Measurements from ENCODE around the gene TFCP2.
A peak's percentile ranks its signal among the peaks of the same experiment; 100 is the strongest.

The TFCP2 gene

DNA sequence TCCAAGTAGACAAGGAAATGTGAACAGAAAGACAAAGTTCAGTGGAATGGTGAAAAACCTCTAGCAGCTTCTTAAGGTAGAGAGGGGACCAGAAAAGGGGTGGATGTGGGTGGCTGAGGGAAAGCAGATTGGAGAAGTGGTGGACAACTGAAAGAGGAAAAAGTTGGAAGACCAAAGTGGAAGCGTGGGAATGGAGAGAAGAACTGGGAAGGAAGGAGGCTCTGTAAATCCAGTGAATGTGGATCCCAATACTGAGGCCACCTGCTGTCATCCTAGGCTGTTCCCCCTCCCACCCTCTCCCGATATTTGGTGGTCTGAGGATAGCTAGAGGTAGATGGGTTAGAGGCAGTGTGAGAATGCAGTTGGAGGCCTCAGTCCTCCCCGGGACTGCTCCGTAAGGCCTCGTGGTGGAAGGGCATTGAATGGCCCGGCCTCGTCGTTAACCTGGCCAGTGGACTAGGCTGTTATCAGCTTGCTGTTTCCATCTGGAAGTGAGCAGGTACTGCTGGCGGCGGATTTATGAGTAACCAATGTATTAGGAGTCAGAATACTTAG, 45.7 kb upstream of the TFCP2 start:
- Histone ChIP-seq H3K9ac (peak overlapping the region; percentile 93), H3K27ac (peak overlapping the region; percentile 71), H3K4me1 (ENCODE audit: low read depth, poor library complexity, severe bottlenecking) (peaks cover 12% of the 10 kb centered on the region), H3K4me3 (IDR thresholded peaks at IDR 0.05; ENCODE audit: insufficient read depth, low read depth, low read length) (no peak overlapping the region), H3K79me2 (ENCODE audit: insufficient read depth, low read depth) (no peaks in the 10 kb centered on the region), H4K20me1 (ENCODE audit: insufficient read depth) (no peaks in the 10 kb centered on the region), H3K27me3 (ENCODE audit: insufficient read depth, low read depth) (no peaks in the 10 kb centered on the region), H3K36me3 (ENCODE audit: insufficient read depth) (no peaks in the 10 kb centered on the region), H2AFZ (ENCODE audit: low read depth) (peak overlapping the region; percentile 97), H3K4me2 (peak overlapping the region; percentile 96)
- TF ChIP-seq, protein P1, sequence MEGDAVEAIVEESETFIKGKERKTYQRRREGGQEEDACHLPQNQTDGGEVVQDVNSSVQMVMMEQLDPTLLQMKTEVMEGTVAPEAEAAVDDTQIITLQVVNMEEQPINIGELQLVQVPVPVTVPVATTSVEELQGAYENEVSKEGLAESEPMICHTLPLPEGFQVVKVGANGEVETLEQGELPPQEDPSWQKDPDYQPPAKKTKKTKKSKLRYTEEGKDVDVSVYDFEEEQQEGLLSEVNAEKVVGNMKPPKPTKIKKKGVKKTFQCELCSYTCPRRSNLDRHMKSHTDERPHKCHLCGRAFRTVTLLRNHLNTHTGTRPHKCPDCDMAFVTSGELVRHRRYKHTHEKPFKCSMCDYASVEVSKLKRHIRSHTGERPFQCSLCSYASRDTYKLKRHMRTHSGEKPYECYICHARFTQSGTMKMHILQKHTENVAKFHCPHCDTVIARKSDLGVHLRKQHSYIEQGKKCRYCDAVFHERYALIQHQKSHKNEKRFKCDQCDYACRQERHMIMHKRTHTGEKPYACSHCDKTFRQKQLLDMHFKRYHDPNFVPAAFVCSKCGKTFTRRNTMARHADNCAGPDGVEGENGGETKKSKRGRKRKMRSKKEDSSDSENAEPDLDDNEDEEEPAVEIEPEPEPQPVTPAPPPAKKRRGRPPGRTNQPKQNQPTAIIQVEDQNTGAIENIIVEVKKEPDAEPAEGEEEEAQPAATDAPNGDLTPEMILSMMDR (conservative IDR thresholded peaks at IDR 0.05; ENCODE audit: low read depth, low read length): no peak

DNA sequence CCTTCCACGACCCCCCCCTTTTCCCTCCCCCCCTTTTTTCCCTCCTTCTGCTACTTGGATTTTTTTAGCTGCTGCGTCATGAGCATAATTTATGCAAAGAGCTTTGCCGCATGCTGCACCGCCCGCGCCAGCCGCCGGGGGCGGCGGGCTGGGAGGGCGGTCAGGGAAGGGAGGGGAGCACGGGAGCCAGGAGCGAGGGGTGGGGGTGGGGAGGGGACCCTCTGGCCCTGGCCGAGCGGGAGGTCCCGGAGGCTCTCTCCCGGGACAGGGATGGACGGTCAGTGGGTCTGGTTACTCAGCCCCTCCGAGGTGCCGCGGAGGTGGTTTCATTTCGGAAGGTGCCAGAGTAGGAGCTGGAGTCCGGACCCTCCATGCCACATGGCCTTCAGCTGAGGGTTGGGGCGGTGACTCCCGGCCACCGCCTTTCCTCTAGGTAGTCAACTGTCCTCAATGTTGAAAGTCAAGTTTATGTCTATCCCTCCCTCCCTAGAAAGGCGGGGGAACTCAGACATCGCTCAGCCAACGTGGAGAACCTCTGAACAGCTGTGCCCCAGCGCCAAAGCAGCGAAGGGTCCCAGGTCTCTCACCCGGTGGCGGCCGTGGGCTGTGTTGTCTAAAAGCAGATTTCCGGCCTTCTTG, 45.2 kb upstream of the TFCP2 start, which contains the start of gene POU6F1:
TSS of gene POU6F1 (minus strand) at position 95 of the 639 bp plus-strand sequence. CDS start 11,226 bp downstream, outside the sequence.
- TF ChIP-seq, protein P1 (conservative IDR thresholded peaks at IDR 0.05; ENCODE audit: low read depth, low read length): peak; percentile 58
- no peaks in the 10 kb centered on the region for H3K27me3 ChIP-seq (ENCODE audit: insufficient read depth, low read depth)
- no peaks in the 10 kb centered on the region for H3K79me2 ChIP-seq (ENCODE audit: insufficient read depth, low read depth)
- peak within 1 kb of the TSS; percentile 96 for H3K4me2 ChIP-seq
- no peak within 1 kb of the TSS for H3K4me3 ChIP-seq (IDR thresholded peaks at IDR 0.05; ENCODE audit: insufficient read depth, low read depth, low read length)
- no peaks in the 10 kb centered on the region for H4K20me1 ChIP-seq (ENCODE audit: insufficient read depth)
- H3K9ac ChIP-seq: peak within 1 kb of the TSS; percentile 93
- H3K27ac ChIP-seq: peak within 1 kb of the TSS; percentile 71
- H2AFZ ChIP-seq (ENCODE audit: low read depth): peak within 1 kb of the TSS; percentile 97
- peaks cover 12% of the 10 kb centered on the region for H3K4me1 ChIP-seq (ENCODE audit: low read depth, poor library complexity, severe bottlenecking)
- H3K36me3 ChIP-seq (ENCODE audit: insufficient read depth): no peaks in the 10 kb centered on the region

DNA sequence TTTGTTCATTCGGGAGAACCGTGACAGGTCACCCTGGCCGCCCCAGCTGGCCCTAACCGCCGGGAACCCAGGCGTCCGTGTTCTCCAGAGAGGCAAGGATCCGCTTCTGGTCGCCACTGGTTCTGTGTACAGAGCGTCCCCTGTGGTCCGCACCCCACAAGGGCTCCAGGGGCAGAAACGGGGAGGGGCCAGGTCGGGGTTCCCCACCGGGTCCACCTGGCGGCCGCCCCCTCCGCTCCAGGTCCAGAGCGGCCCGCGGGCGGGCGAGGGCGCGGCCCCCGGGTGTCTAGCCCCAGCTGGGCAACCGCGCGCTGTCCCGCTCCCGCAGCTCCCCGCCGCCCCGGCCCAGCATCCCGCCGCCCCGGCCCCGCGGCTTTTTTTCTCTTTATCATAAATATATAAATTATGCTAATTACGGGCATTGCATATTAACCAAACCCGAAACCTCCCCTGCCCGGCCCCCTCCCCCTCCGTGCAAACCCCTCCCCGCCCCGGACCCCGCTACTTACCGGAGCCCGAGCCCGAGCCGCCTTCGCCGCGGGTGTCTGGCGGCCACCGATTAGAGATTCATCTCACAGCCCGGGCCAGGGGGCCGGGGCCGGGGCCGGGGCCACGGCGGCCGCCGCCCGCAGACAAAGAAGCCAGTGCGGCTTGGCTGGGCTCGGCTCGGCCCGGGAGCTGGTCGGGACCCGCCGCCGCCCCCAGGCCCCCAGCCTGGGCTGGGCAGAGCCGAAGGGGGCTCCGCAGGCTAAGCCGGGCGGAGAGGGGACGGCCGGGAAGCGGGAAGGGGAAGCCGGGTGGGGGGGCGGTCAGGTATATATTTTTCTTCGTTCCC, 44.4 kb upstream of the TFCP2 start:
- peak overlapping the region; percentile 97 for H2AFZ ChIP-seq (ENCODE audit: low read depth)
- peaks cover 12% of the 10 kb centered on the region for H3K4me1 ChIP-seq (ENCODE audit: low read depth, poor library complexity, severe bottlenecking)
- no peaks in the 10 kb centered on the region for H4K20me1 ChIP-seq (ENCODE audit: insufficient read depth)
- no peak overlapping the region for H3K4me3 ChIP-seq (IDR thresholded peaks at IDR 0.05; ENCODE audit: insufficient read depth, low read depth, low read length)
- H3K9ac ChIP-seq: peak overlapping the region; percentile 93
- peak overlapping the region; percentile 71 for H3K27ac ChIP-seq
- no peaks in the 10 kb centered on the region for H3K79me2 ChIP-seq (ENCODE audit: insufficient read depth, low read depth)
- no peaks in the 10 kb centered on the region for H3K36me3 ChIP-seq (ENCODE audit: insufficient read depth)
- TF ChIP-seq, protein P1 (conservative IDR thresholded peaks at IDR 0.05; ENCODE audit: low read depth, low read length): no peak
- H3K27me3 ChIP-seq (ENCODE audit: insufficient read depth, low read depth): no peaks in the 10 kb centered on the region
- peak overlapping the region; percentile 96 for H3K4me2 ChIP-seq

DNA sequence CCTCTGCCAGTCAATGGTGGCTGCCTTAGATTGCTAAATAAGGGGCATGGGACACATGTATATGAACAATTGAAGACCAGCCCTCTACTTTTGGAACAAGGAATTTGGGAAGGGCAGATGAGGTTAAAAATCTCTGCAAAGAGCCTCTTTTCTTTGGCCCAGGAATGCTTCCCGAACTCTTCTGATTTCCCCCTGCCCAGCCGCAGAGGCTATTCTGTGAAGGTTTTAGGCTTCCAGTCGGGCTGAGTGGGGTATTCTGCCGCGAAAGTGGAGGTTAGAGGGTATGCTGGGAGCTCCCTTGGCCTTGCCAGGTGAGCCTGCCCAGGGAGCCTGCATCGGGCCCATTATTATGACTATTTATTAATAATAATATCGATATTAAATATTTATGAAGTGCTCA, 43.7 kb upstream of the TFCP2 start:
- H4K20me1 ChIP-seq (ENCODE audit: insufficient read depth): no peaks in the 10 kb centered on the region
- H3K27ac ChIP-seq: no peak overlapping the region
- H3K9ac ChIP-seq: no peak overlapping the region
- no peak overlapping the region for H3K4me3 ChIP-seq (IDR thresholded peaks at IDR 0.05; ENCODE audit: insufficient read depth, low read depth, low read length)
- TF ChIP-seq, protein P1 (conservative IDR thresholded peaks at IDR 0.05; ENCODE audit: low read depth, low read length): no peak
- H3K27me3 ChIP-seq (ENCODE audit: insufficient read depth, low read depth): no peaks in the 10 kb centered on the region
- H3K36me3 ChIP-seq (ENCODE audit: insufficient read depth): no peaks in the 10 kb centered on the region
- H3K79me2 ChIP-seq (ENCODE audit: insufficient read depth, low read depth): no peaks in the 10 kb centered on the region
- H2AFZ ChIP-seq (ENCODE audit: low read depth): no peak overlapping the region
- peak overlapping the region; percentile 96 for H3K4me2 ChIP-seq
- peaks cover 12% of the 10 kb centered on the region for H3K4me1 ChIP-seq (ENCODE audit: low read depth, poor library complexity, severe bottlenecking)

Measured in KMS-11 (cell line).